GM06990 (cell line): ENCODE results near the gene PES1.

Source experiments
- DNase-seq: peaks from one replicate; pipeline ENCODE4 v3.0.0-alpha.2; 2011; ENCODE audit not compliant: insufficient read length; ENCODE audit errors: extremely low read depth
- H3K27me3 ChIP-seq: replicated peaks from 2 replicates; pipeline ENCODE4 v1.6.0; 2011; ENCODE audit warnings: low read length; ENCODE audit not compliant: control insufficient read depth, insufficient read depth
- H3K36me3 ChIP-seq: 2 replicates; pipeline ENCODE4 v1.5.1; 2011; ENCODE audit warnings: low read length; ENCODE audit not compliant: control insufficient read depth, insufficient read depth
- H3K4me3 ChIP-seq: replicated peaks from 2 replicates; pipeline ENCODE4 v1.5.1; 2011; ENCODE audit warnings: low read depth, mild to moderate bottlenecking, control low read depth, low read length
- CTCF ChIP-seq: IDR thresholded peaks from 2 replicates; pipeline ENCODE4 v1.5.1; 2011; ENCODE audit warnings: low read length, control low read depth, mild to moderate bottlenecking, inconsistent platforms; ENCODE audit not compliant: insufficient read depth, poor library complexity, severe bottlenecking

PES1 gene

GRCh38 chr22:30531651-30532608, 59.8 kb downstream of the PES1 start:
- no peak overlapping the region for H3K4me3 ChIP-seq
- H3K27me3 ChIP-seq, result no peaks in the 10 kb centered on the region
- TF ChIP-seq CTCF, result no peak
- no peaks in the 10 kb centered on the region for H3K36me3 ChIP-seq
- DNase-seq, result no peak

- no peaks in the 10 kb centered on the region for H3K36me3 ChIP-seq
- no peak overlapping the region for H3K4me3 ChIP-seq
- DNase-seq, result no peak
- TF ChIP-seq CTCF, result no peak
- H3K27me3 ChIP-seq, result no peaks in the 10 kb centered on the region
Measured at GRCh38 chr22:30526656-30527055, 65.1 kb downstream of the PES1 start.
